GM12873 (cell line): ENCODE results near the gene CMPK2.

Experiments
- TF ChIP-seq, protein P1 (sequence below): IDR thresholded peaks from 2 replicates; pipeline ENCODE4 v1.5.1; 2012; ENCODE audit warnings: low read depth, mild to moderate bottlenecking, moderate library complexity, low read length, control low read depth; ENCODE audit not compliant: insufficient read depth; ENCODE audit errors: missing control alignments

The CMPK2 gene

DNA sequence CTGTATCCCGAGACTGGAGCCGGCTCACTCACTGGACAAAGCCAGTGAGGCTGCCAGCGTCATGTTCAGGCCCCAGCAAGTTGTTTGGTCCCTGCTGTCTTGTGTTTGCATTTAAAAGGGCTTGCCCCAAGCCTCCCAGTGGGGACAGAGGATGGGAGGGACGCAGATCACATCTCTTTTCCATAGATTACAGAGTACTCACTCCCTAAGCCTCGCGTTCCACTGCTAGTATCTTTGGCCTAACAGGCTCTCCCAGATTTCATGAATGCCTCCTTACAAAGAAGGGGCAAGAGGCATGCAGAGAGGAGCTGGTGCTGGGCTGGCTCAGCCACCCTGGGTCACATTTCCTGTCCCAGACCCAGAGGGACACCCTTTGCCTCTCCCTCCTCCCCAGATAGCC is 59.1 kb downstream of the CMPK2 start:
- TF ChIP-seq, protein P1, sequence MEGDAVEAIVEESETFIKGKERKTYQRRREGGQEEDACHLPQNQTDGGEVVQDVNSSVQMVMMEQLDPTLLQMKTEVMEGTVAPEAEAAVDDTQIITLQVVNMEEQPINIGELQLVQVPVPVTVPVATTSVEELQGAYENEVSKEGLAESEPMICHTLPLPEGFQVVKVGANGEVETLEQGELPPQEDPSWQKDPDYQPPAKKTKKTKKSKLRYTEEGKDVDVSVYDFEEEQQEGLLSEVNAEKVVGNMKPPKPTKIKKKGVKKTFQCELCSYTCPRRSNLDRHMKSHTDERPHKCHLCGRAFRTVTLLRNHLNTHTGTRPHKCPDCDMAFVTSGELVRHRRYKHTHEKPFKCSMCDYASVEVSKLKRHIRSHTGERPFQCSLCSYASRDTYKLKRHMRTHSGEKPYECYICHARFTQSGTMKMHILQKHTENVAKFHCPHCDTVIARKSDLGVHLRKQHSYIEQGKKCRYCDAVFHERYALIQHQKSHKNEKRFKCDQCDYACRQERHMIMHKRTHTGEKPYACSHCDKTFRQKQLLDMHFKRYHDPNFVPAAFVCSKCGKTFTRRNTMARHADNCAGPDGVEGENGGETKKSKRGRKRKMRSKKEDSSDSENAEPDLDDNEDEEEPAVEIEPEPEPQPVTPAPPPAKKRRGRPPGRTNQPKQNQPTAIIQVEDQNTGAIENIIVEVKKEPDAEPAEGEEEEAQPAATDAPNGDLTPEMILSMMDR: no peak

DNA sequence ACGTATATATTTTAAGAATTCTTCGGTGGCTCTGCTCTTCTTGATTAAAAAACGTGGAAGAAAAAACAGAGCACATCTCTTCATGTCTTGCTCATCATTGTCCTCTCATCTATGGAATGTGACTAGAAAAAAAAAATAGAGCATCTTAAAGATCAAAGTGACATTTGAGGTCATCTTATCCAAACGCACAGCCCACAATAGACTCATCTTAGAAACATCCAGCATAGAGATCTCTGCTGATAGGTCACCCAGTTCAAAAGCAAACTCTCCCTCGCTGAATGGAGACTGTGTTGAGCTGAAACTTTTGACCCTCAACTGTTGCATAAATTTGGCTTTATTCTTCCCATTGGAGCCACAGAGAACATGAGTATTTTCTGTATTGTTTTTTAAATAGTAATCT is 65.2 kb downstream of the CMPK2 start:
- TF ChIP-seq, protein P1: no peak
